Ovary (tissue), 3 donors: Measurements from ENCODE around the gene PIWIL4.

Experiments
- EP300 ChIP-seq: sonication (generic); formaldehyde crosslinking; IDR thresholded peaks from one replicate; pipeline ENCODE4 v1.6.1; 2017; ENCODE audit warnings: antibody characterized with exemption
- TF ChIP-seq, protein P1 (sequence below), 3 donors: fragments of 450-650 bp in 2 of 3; fragments of 200-600 bp in 1 of 3; IDR thresholded peaks; one replicate each; pipeline versions ENCODE4 v1.5.1 to v1.8.0; 2016 to 2022; ENCODE audit warnings: antibody characterized with exemption in 3 of 3, mild to moderate bottlenecking in 1 of 3
- donor health status: DM: no; HTN: no; CAD: no.

DNA sequence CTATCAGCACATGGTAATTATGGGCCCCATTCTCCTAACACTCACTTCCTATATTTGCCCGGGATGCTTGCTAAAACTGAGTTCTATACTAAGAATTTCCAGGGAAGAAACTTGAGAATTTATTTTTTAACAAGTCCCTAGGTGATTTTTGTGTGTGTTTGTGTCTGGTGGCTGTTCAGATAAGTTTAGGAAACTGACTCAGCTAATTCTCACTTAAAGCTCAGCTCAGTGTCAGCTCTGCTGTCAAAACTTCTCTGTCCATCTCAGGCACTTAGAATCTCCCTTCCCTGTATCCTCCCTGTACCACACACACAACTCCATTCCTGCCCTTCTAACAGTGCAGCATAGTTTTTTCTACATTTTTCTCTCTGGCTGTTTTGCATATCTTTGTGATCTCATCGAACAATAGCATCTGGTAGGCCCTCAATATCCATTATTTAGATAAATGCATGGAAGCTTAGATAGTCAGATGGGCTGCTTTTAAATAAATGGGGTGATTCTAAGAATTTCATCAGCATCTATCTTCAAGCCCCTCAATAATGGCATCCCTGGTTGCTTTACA is 69.3 kb downstream of the PIWIL4 start:
- TF ChIP-seq, protein P1, sequence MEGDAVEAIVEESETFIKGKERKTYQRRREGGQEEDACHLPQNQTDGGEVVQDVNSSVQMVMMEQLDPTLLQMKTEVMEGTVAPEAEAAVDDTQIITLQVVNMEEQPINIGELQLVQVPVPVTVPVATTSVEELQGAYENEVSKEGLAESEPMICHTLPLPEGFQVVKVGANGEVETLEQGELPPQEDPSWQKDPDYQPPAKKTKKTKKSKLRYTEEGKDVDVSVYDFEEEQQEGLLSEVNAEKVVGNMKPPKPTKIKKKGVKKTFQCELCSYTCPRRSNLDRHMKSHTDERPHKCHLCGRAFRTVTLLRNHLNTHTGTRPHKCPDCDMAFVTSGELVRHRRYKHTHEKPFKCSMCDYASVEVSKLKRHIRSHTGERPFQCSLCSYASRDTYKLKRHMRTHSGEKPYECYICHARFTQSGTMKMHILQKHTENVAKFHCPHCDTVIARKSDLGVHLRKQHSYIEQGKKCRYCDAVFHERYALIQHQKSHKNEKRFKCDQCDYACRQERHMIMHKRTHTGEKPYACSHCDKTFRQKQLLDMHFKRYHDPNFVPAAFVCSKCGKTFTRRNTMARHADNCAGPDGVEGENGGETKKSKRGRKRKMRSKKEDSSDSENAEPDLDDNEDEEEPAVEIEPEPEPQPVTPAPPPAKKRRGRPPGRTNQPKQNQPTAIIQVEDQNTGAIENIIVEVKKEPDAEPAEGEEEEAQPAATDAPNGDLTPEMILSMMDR (IDR thresholded peaks at IDR 0.05), result no peak
- TF ChIP-seq EP300, result no peak
